Common myeloid progenitor, CD34-positive (primary cell): ENCODE results near the gene RFTN2.
A peak's percentile ranks its signal among the peaks of the same experiment; 100 is the strongest.

Source experiments
- CTCF ChIA-PET: fragments of 350-600 bp; sonication (Branson Sonifier 250); formaldehyde crosslinking; loops from one replicate; lab custom pipeline; 2021; ENCODE audit warnings: antibody characterized with exemption; lab: Charles Lee
- POLR2A ChIA-PET: fragments of 350-600 bp; sonication (Branson Sonifier 250); formaldehyde crosslinking; loops from one replicate; lab custom pipeline; 2021; ENCODE audit warnings: antibody characterized with exemption; lab: Charles Lee
- DNase-seq, 3 donors: peaks; one replicate each; pipeline versions ENCODE4 v3.0.0 to v3.0.0-alpha.2; 2013
- H3K27ac ChIP-seq, 2 experiments: 1 replicate in 1 of 2; 2 replicates in 1 of 2; pipeline ENCODE4 v1.7.0; 2013; ENCODE audit warnings: inconsistent platforms in 2 of 2, low read length in 2 of 2, mild to moderate bottlenecking in 2 of 2, low read depth in 1 of 2, moderate library complexity in 1 of 2; ENCODE audit not compliant: severe bottlenecking in 2 of 2, insufficient read depth in 1 of 2, poor library complexity in 1 of 2
- H3K27me3 ChIP-seq, 5 experiments: replicated peaks in 2 of 5; 1 replicate in 3 of 5; 2 replicates in 2 of 5; pipeline versions ENCODE4 v1.6.1 to v1.7.0; 2013; ENCODE audit warnings: low read length in 4 of 5, mild to moderate bottlenecking in 2 of 5, moderate library complexity in 2 of 5, inconsistent platforms in 1 of 5; ENCODE audit not compliant: insufficient read depth in 5 of 5, control insufficient read depth in 4 of 5
- H3K36me3 ChIP-seq, 4 experiments: 1 replicate in 2 of 4; 2 replicates in 2 of 4; pipeline versions ENCODE4 v1.6.1 to v1.7.0; 2013; ENCODE audit warnings: low read length in 3 of 4, control low read depth in 1 of 4, mild to moderate bottlenecking in 1 of 4; ENCODE audit not compliant: control insufficient read depth in 4 of 4, insufficient read depth in 4 of 4
- H3K4me1 ChIP-seq, 4 experiments: 1 replicate in 3 of 4; 2 replicates in 1 of 4; pipeline versions ENCODE4 v1.6.1 to v1.7.1; 2013; ENCODE audit warnings: low read length in 3 of 4, mild to moderate bottlenecking in 3 of 4, control low read depth in 1 of 4, inconsistent platforms in 1 of 4, moderate library complexity in 1 of 4; ENCODE audit not compliant: control insufficient read depth in 4 of 4, insufficient read depth in 4 of 4; ENCODE audit errors: control extremely low read depth in 1 of 4
- H3K4me3 ChIP-seq, 7 experiments: 1 replicate in 4 of 7; 2 replicates in 3 of 7; pipeline versions ENCODE4 v1.5.1 to v1.7.0; 2013; ENCODE audit warnings: mild to moderate bottlenecking in 7 of 7, low read length in 6 of 7, moderate library complexity in 6 of 7, inconsistent platforms in 2 of 7, low read depth in 2 of 7, control low read depth in 1 of 7; ENCODE audit not compliant: insufficient read depth in 4 of 7, control insufficient read depth in 1 of 7; ENCODE audit errors: extremely low read depth in 1 of 7
- H3K9me3 ChIP-seq, 5 experiments: 1 replicate in 4 of 5; 2 replicates in 1 of 5; pipeline versions ENCODE4 v1.6.1 to v1.7.1; 2013; ENCODE audit warnings: low read length in 4 of 5, mild to moderate bottlenecking in 2 of 5, inconsistent platforms in 1 of 5, low read depth in 1 of 5, moderate library complexity in 1 of 5; ENCODE audit not compliant: control insufficient read depth in 4 of 5, insufficient read depth in 2 of 5; ENCODE audit errors: control extremely low read depth in 1 of 5
- WGBS: methylation state at CpG from one replicate; pipeline ENCODE4 v1.1.5; 2013; ENCODE audit not compliant: insufficient coverage; 5-methylcytosine and 5-hydroxymethylcytosine counted together

Gene RFTN2

DNA sequence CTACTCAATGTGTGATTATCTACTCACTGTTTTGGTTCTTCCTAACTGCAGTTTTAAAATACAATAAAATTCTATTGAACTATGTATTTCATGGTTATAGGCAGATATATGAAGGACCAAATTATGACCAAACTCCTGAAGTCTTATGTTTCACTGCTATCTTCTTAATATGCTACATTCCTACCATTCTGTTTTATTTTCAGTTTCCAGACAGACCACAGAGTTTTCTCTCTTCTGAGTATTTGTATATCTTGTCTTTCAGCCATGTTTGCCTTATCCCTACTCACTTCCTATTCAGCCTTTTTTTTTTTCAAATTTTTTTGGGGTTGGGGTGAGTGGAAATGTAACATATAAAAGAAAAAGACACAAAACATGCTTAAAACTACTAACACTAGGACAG lies 6.3 kb downstream of the RFTN2 start:
- CTCF ChIA-PET, result no interaction called here
- no peak overlapping the region for H3K27ac ChIP-seq
- no peak for DNase-seq

DNA sequence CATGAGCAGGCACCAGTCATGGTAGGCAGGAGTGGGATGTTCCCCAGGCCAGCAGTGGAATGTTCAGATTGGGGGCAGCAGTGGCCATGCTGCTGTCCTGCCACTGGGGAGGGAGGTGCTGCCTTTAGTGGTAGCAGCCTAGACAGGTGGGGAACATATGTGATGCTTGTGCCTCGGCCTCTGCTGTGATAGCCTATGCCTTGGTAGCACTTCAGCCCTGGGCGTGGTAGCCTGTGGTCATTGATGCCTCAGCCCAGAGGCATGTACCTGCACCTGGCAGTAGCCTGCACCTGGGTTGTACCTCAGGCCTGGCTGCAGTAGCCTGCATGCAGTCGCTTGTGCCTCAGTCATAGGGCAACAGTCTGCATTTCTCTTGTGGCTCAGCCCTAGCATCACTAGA lies 7.1 kb downstream of the RFTN2 start:
- CTCF ChIA-PET, result no interaction called here
- WGBS, result 100% methylated on average over 3 of the region's 3 CpGs
- H3K4me3 ChIP-seq, result no peak overlapping the region
- H3K27ac ChIP-seq, result no peak overlapping the region
- no peak for DNase-seq
- POLR2A ChIA-PET, result no interaction called here
- H3K4me1 ChIP-seq, result no peaks in the 10 kb centered on the region
- no peaks in the 10 kb centered on the region for H3K36me3 ChIP-seq
- no peaks in the 10 kb centered on the region for H3K27me3 ChIP-seq
- H3K9me3 ChIP-seq, result peaks cover 0 to 18% (median 4%) of the 10 kb centered on the region in 5 experiments

More for the DNA sequence above, 6.3 kb downstream of the RFTN2 start:
- H3K27me3 ChIP-seq, result no peaks in the 10 kb centered on the region
- H3K9me3 ChIP-seq, result peaks cover 0 to 18% (median 4%) of the 10 kb centered on the region in 5 experiments
- POLR2A ChIA-PET, result no interaction called here
- no peaks in the 10 kb centered on the region for H3K36me3 ChIP-seq
- H3K4me3 ChIP-seq, result no peak overlapping the region
- H3K4me1 ChIP-seq, result no peaks in the 10 kb centered on the region

DNA sequence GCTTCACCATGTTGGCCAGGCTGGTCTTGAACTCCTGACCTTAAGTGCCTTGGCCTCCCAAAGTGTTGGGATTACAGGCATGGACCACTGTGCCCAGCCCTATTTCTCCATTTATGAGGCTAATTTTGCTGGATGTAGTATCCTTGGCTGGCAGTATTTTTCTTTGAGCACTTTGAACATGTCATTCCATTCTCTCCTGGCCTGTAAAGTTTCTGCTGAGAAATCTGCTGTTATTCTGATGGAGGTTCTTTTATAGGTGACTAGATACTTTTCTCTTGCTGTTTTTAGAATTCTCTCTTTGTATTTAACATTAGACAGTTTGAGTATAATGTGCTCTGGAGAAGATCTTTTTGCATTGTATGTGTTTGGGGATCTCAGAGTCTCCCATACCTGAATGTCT lies 9.1 kb downstream of the RFTN2 start:
- CTCF ChIA-PET, result no interaction called here
- no peaks in the 10 kb centered on the region for H3K36me3 ChIP-seq
- H3K27ac ChIP-seq, result no peak overlapping the region
- H3K27me3 ChIP-seq, result no peaks in the 10 kb centered on the region
- no peak for DNase-seq
- POLR2A ChIA-PET, result no interaction called here
- no peaks in the 10 kb centered on the region for H3K4me1 ChIP-seq
- no peak overlapping the region for H3K4me3 ChIP-seq
- peaks cover 0 to 18% (median 4%) of the 10 kb centered on the region in 5 experiments for H3K9me3 ChIP-seq

DNA sequence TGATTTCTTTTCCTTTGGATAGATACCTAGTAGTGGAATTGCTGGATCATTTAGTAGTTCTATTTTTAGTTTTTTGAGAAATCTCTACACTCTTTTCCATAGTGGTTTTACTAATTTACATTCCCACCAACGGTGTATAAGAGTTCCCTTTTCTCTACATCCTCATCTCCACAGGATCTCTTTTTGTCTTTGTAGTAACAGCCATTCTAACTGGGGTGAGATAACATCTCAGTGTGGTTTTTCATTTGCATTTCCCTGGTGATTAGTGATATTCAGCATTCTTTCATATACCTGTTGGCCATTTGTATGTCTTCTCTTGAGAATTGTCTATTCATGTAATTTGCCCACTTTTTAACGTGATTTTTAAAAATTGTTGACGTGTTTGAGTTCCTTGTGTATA lies 13.8 kb downstream of the RFTN2 start:
- Histone ChIP-seq H3K27ac (no peak overlapping the region), H3K4me3 (no peak overlapping the region), H3K4me1 (no peaks in the 10 kb centered on the region), H3K36me3 (no peaks in the 10 kb centered on the region), H3K9me3 (peaks cover 0 to 15% (median under 1%) of the 10 kb centered on the region in 5 experiments), H3K27me3 (no peaks in the 10 kb centered on the region)
- DNase-seq, result peak in 2 of 3 donors; percentile 5 to 8
- ChIA-PET POLR2A (no interaction called here), CTCF (no interaction called here)
- WGBS, result no CpG with 5 or more reads among the region's 3 CpGs

GRCh38 chr2:197657562-197657961 lies 17.8 kb downstream of the RFTN2 start:
- ChIA-PET CTCF (no interaction called here), POLR2A (no interaction called here)
- no peak for DNase-seq
- no peak overlapping the region for H3K4me3 ChIP-seq
- no peaks in the 10 kb centered on the region for H3K36me3 ChIP-seq
- no peaks in the 10 kb centered on the region for H3K4me1 ChIP-seq
- H3K27ac ChIP-seq, result no peak overlapping the region
- H3K27me3 ChIP-seq, result no peaks in the 10 kb centered on the region
- no peaks in the 10 kb centered on the region for H3K9me3 ChIP-seq

DNA sequence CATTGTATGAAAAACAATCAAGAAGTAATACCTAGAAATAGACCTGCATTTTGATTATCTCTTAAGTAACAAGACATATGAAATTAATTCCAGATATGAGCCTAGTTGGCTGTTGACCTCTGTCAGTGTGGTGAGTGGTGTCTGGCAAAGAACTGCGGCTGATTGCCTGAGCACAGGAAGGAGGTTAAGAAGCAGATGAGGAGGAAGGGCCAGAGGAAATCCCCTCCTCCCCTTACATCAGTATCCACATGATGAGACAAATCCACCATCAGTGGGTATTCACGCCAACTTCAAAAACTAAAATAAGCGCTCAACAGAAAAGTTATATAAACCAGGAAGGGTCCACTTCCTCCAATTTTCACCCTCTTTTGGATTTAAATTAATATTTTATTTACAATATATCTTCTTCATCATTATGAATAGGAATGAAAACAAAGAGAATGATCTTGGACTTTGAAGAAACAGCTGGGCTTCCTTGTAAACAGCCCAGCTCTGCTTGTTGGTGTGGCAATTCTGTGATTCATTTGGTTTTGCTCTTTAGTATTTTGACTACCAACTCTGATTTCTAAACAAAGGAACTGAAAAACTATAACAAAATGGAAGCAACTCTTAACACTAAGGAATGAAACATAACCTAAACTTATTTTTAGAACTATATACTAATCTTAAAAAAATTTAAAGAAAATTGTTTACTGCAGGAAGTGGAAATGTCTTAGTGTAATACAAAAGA lies 27.3 kb downstream of the RFTN2 start:
- no peak for DNase-seq
- WGBS, result no CpG with 5 or more reads among the region's 3 CpGs
- POLR2A ChIA-PET, result no interaction called here

DNA sequence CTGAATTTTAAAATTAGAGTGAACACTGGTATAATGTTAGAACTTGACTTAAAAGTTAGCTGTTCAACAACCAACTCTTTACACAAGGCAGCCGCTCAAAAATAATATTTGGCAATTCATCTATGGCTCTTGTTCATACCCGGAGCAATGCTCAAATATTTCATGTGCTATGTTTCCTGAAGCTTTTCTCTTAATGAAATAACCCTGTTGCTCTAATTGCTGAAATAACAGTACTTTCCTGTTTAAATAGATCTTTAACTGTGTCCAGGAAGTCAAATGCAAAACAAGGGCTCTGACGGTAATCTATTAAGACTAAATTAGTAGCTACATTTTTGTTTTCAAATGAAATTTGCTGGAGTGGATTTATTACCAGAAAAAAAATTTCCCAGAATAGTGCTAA lies 33.7 kb downstream of the RFTN2 start:
- Histone ChIP-seq H3K27ac (no peak overlapping the region), H3K36me3 (no peaks in the 10 kb centered on the region), H3K4me3 (no peak overlapping the region), H3K27me3 (no peaks in the 10 kb centered on the region), H3K9me3 (no peaks in the 10 kb centered on the region), H3K4me1 (no peaks in the 10 kb centered on the region)
- WGBS, result 92% methylated on average over 2 of the region's 3 CpGs
- POLR2A ChIA-PET, result no interaction called here
- CTCF ChIA-PET, result interaction anchor here (2.3 kb wide), 1 partner anchor 19 kb away, joined by 6 read pairs; no protein-coding TSS in a partner anchor
- DNase-seq, result no peak

More for the DNA sequence above, 27.3 kb downstream of the RFTN2 start:
- Histone ChIP-seq H3K27ac (no peak overlapping the region), H3K4me1 (peaks cover 0 to 2% (median 0%) of the 10 kb centered on the region in 4 experiments), H3K36me3 (no peaks in the 10 kb centered on the region), H3K9me3 (no peaks in the 10 kb centered on the region), H3K27me3 (no peaks in the 10 kb centered on the region), H3K4me3 (no peak overlapping the region)
- CTCF ChIA-PET, result no interaction called here
